MM.1S (cell line): ENCODE measurements around the gene WDR83.
A peak's percentile ranks its signal among the peaks of the same experiment; 100 is the strongest.

Experiments used
- DNase-seq: peaks from one replicate; pipeline ENCODE4 v3.0.0-alpha.2; 2015
- H2AFZ ChIP-seq: fragments of 300-600 bp; sonication (generic); 2 replicates; pipeline ENCODE4 v1.6.0; 2016; ENCODE audit warnings: antibody characterized with exemption, low read length
- H3F3A ChIP-seq: fragments of 300-600 bp; sonication (generic); 2 replicates; pipeline ENCODE4 v1.6.1; 2016; ENCODE audit warnings: mild to moderate bottlenecking, antibody characterized with exemption, low read length, moderate library complexity, mixed read lengths; ENCODE audit not compliant: insufficient read depth
- H3K27ac ChIP-seq: fragments of 300-600 bp; sonication (generic); 2 replicates; pipeline ENCODE4 v1.5.1; 2016; ENCODE audit warnings: mild to moderate bottlenecking, low read length
- H3K27me3 ChIP-seq: fragments of 300-600 bp; sonication (generic); replicated peaks from 2 replicates; pipeline ENCODE4 v1.6.0; 2016; ENCODE audit warnings: low read length; ENCODE audit not compliant: insufficient read depth
- H3K36me3 ChIP-seq: fragments of 300-600 bp; sonication (generic); replicated peaks from 2 replicates; pipeline ENCODE4 v1.6.1; 2016; ENCODE audit warnings: mild to moderate bottlenecking, low read length, mixed read lengths; ENCODE audit not compliant: insufficient read depth
- H3K4me1 ChIP-seq: fragments of 300-600 bp; sonication (generic); 2 replicates; pipeline ENCODE4 v1.6.1; 2016; ENCODE audit warnings: low read length, mixed read lengths
- H3K4me2 ChIP-seq: fragments of 300-600 bp; sonication (generic); 2 replicates; pipeline ENCODE4 v1.6.0; 2016; ENCODE audit warnings: low read depth, low read length
- H3K4me3 ChIP-seq: fragments of 300-600 bp; sonication (generic); 2 replicates; pipeline ENCODE4 v1.5.1; 2016; ENCODE audit warnings: low read length, mixed read lengths
- H3K79me2 ChIP-seq: fragments of 300-600 bp; sonication (generic); 2 replicates; pipeline ENCODE4 v1.6.1; 2016; ENCODE audit warnings: mixed run types, low read length, mixed read lengths
- H3K9ac ChIP-seq: fragments of 300-600 bp; sonication (generic); 2 replicates; pipeline ENCODE4 v1.6.1; 2016; ENCODE audit warnings: low read length, mixed read lengths
- H3K9me2 ChIP-seq: fragments of 300-600 bp; sonication (generic); replicated peaks from 2 replicates; pipeline ENCODE4 v1.6.1; 2016; ENCODE audit warnings: mild to moderate bottlenecking, low read length, mixed read lengths; ENCODE audit not compliant: insufficient read depth
- H3K9me3 ChIP-seq: fragments of 300-600 bp; sonication (generic); replicated peaks from 2 replicates; pipeline ENCODE4 v1.6.1; 2016; ENCODE audit warnings: mild to moderate bottlenecking, low read length, mixed read lengths; ENCODE audit not compliant: insufficient read depth
- H4K20me1 ChIP-seq: fragments of 300-600 bp; sonication (generic); 2 replicates; pipeline ENCODE4 v1.6.1; 2016; ENCODE audit warnings: mild to moderate bottlenecking, low read length, moderate library complexity, mixed read lengths; ENCODE audit not compliant: insufficient read depth
- CTCF ChIP-seq: fragments of 300-600 bp; sonication (generic); IDR thresholded peaks from 2 replicates; pipeline ENCODE4 v1.5.1; 2016; ENCODE audit warnings: antibody characterized with exemption, low read length, mixed read lengths
- EZH2 ChIP-seq: fragments of 300-600 bp; sonication (generic); optimal IDR thresholded peaks from 2 replicates; pipeline ENCODE3; 2017; ENCODE audit warnings: low read depth, mild to moderate bottlenecking, antibody characterized with exemption, low read length, mixed read lengths
- EZH2phosphoT487 ChIP-seq: fragments of 300-600 bp; sonication (generic); IDR thresholded peaks from 2 replicates; pipeline ENCODE4 v1.6.1; 2018; ENCODE audit warnings: antibody characterized with exemption, low read length

Gene WDR83

GRCh38 chr19:12665671-12666264 lies 839 bp upstream of the WDR83 start:
- Histone ChIP-seq H3F3A (no peaks in the 10 kb centered on the region), H3K9me3 (no peaks in the 10 kb centered on the region), H3K36me3 (no peaks in the 10 kb centered on the region), H3K9me2 (no peaks in the 10 kb centered on the region), H3K27ac (no peak overlapping the region), H3K4me3 (peak overlapping the region; percentile 95), H3K4me2 (peak overlapping the region; percentile 88), H2AFZ (peak overlapping the region; percentile 95), H4K20me1 (no peaks in the 10 kb centered on the region), H3K9ac (peak overlapping the region; percentile 78; the same call in 1 of the 2 replicates), H3K4me1 (peaks cover 22% of the 10 kb centered on the region), H3K27me3 (no peaks in the 10 kb centered on the region), H3K79me2 (peaks cover 50% of the 10 kb centered on the region)
- no peak for DNase-seq
- TF ChIP-seq CTCF (no peak), EZH2 (no peak), EZH2phosphoT487 (no peak)

- no peak overlapping the region for H2AFZ ChIP-seq
- H3K4me3 ChIP-seq: no peak overlapping the region
- TF ChIP-seq CTCF (no peak), EZH2phosphoT487 (no peak), EZH2 (no peak)
- H3K79me2 ChIP-seq: peaks cover 56% of the 10 kb centered on the region
- H3K27ac ChIP-seq: no peak overlapping the region
- no peaks in the 10 kb centered on the region for H3K36me3 ChIP-seq
- H3F3A ChIP-seq: no peaks in the 10 kb centered on the region
- H4K20me1 ChIP-seq: no peaks in the 10 kb centered on the region
- DNase-seq: no peak
- H3K4me1 ChIP-seq: peaks cover 22% of the 10 kb centered on the region
- no peaks in the 10 kb centered on the region for H3K27me3 ChIP-seq
- H3K9me2 ChIP-seq: no peaks in the 10 kb centered on the region
- no peak overlapping the region for H3K9ac ChIP-seq
- peak overlapping the region; percentile 83 for H3K4me2 ChIP-seq
- H3K9me3 ChIP-seq: no peaks in the 10 kb centered on the region
Measured at GRCh38 chr19:12667731-12668302, 1.2 kb downstream of the WDR83 start.

- peak overlapping the region; percentile 87; the same call in 1 of the 2 replicates for H3K27ac ChIP-seq
- no peak overlapping the region for H2AFZ ChIP-seq
- H4K20me1 ChIP-seq: no peaks in the 10 kb centered on the region
- no peaks in the 10 kb centered on the region for H3K36me3 ChIP-seq
- TF ChIP-seq EZH2 (no peak), CTCF (no peak), EZH2phosphoT487 (no peak)
- no peaks in the 10 kb centered on the region for H3K9me3 ChIP-seq
- peaks cover 22% of the 10 kb centered on the region for H3K4me1 ChIP-seq
- H3K4me3 ChIP-seq: peak overlapping the region; percentile 97
- no peak for DNase-seq
- H3K4me2 ChIP-seq: peak overlapping the region; percentile 83
- no peaks in the 10 kb centered on the region for H3F3A ChIP-seq
- H3K9ac ChIP-seq: peak overlapping the region; percentile 96
- H3K27me3 ChIP-seq: no peaks in the 10 kb centered on the region
- peaks cover 56% of the 10 kb centered on the region for H3K79me2 ChIP-seq
- H3K9me2 ChIP-seq: no peaks in the 10 kb centered on the region
Measured at GRCh38 chr19:12668346-12668745, 1.7 kb downstream of the WDR83 start.
